Fibroblast of peridontal ligament (primary cell): ENCODE measurements around the gene CDC45.
A peak's percentile ranks its signal among the peaks of the same experiment; 100 is the strongest.

Experiments used
- DNase-seq: peaks from one replicate; pipeline ENCODE4 v3.0.0-alpha.2; 2010; ENCODE audit errors: extremely low read depth

Gene CDC45

DNA sequence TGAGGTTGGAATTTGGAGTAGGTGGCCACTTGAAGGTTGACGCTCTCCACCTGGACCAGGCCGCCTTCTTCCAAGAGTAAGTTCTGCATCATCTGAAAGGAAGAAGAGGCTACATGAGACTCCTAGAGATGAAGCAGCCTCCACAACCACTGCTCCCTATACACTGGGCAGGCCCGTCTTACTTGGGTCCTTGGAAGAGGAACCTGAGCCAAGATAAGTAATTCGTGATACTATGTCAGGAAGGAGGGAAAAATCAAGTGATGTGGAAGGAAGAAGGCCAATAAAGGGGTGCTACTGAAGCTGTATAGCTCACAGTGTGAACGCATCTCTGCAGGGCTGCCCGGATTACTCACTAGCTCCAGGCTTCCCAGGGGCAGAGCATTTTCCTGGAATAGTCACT, 11.8 kb upstream of the CDC45 start:
- no peak for DNase-seq

DNA sequence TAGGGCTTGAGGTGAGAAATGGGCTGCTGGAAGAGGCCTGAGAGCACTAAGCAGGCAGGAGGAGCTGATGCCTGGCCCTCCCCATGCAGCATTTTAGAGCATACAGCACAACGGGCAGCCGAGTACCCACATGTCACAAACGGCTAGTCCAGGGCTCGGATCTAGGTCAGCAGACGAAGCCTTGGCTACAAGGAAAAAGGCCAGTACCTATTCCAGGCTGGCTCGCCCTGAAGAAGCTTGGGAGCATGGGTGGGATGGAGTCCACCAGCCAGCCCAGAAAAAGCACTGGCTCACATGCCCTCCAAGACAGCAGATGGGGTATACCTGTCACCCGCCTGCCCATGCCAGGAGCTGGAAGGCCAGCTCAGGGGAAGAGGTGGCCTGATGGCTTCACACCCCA, 10.3 kb upstream of the CDC45 start:
- no peak for DNase-seq

DNA sequence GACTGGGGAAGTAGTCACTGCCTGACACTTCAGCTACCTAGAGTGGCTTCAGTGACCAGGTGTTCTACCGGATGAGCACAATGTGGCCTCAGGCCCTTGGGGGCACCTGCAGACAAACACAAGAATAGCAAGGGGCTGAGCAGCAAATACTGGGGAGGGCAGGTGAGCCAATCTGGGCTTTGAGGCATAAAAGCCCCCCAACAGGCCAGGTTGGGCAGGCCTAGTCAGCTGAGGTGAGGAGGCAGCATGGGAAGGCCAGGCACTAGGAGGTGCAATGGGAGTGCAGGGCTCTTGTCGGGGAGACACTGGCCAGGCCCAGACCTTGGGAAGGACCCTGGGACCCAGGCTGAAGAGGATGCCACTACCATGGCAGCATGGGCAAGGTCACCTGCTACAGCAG, 9.7 kb upstream of the CDC45 start:
- DNase-seq, result no peak

DNA sequence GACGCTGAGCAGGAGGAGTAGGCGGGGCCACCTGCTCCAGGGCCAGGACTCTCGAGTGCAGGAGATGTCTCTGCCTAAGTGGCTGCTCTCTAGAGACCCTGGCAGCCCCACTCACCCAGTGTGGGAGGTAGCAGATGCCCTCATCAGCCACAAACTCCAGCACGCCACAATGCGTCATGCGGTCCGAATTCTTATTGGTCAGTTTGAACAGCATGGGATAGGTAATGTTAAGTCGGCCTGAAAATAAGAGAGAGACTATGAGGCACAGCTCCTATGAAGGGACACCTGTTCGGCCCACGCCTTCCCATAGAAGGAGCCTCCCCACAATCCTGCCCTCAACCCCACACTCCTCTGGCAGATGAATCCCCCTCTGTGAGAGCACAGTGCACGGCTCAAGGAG, 8.1 kb upstream of the CDC45 start:
- no peak for DNase-seq

DNA sequence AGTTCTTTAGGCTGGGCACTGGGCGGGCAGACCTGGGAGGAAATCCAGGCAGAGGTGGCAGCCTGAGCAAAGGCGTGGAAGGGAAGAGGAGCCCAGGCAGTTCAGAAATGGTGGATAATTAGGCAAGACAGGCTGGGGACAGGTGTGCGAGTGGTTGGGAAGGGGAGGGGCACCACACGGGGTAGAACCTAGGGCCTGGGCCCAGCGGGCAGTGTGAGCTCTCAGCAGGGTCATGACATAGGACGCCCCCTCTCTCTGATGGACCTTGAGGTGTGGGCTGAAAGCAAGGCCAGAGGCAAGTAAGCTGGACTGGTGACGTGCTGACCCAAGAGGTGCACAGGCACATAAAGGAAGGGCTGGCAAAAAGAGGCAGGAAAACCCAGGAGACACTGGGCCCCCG, 7.5 kb upstream of the CDC45 start:
- DNase-seq, result no peak

DNA sequence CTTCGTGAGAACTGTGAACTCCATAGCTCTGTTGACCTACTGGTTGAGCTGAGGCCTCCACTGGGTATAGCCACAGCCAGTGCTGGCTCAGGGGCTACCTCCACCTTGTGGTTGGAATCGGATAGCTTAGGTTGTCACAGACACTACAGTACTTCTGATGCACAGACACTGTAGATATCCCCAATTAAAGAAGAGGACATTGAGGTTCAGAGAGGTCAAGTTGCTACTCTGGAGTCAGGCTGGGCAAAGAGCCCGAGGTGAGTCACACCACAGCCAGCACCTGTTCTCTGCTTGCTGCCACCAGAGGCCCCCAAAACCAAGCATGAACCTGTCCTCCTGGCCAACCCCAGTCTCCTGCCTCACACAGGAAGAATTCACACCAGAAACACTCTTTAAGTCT, 6.1 kb upstream of the CDC45 start:
- DNase-seq, result no peak

DNA sequence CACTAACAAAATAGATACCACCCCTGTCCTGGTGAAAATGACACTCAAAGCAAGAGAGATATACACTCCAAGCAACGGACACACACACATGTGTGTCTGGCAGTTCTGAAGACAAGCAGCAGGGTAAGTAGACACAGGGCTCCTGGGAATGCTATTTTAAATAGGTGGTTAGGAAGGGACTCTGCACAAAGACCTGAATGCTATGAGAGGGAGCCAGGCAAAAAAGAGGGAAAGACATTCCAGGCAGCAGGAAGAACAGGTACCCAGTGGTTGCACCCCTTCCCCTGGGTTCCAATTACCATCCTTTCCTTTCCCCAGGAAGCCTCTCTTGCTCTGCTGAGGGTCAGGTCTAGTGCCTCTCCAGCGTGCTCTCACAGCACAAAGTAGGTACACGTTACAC, 3.7 kb upstream of the CDC45 start:
- no peak for DNase-seq

DNA sequence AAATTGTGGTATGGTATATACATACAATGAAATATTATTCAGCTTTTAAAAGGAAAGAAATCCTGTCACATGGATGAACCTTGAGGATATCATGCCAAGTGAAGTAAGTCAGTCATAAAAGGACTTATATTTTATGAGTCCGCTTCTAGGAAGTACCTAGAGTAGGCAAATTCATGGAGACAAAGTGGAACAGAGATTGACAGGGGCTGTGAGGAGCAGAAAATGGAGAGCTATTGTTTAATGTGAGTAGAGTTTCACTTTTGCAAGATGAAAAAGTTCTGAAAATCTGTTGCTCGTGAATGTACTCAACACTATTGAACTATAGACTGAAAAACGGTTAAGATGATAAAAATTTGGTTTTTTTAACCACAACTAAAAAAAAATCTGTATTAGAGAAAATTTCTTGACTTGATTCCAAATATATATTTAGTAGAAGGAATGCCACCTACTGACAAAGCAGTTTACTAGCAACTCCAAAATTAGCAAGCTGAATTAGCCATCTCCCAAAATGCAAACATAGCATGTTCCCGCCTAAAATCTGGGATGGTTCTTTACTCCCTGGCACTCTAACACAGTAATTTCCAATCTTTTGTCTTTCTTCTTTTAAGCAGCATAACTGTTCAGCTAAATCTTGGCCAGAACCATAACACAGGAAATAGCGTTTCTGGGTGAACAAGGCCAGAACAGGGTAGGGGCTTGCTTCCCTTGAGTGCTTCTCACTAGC, 2.2 kb upstream of the CDC45 start:
- peak; percentile 36 for DNase-seq

DNA sequence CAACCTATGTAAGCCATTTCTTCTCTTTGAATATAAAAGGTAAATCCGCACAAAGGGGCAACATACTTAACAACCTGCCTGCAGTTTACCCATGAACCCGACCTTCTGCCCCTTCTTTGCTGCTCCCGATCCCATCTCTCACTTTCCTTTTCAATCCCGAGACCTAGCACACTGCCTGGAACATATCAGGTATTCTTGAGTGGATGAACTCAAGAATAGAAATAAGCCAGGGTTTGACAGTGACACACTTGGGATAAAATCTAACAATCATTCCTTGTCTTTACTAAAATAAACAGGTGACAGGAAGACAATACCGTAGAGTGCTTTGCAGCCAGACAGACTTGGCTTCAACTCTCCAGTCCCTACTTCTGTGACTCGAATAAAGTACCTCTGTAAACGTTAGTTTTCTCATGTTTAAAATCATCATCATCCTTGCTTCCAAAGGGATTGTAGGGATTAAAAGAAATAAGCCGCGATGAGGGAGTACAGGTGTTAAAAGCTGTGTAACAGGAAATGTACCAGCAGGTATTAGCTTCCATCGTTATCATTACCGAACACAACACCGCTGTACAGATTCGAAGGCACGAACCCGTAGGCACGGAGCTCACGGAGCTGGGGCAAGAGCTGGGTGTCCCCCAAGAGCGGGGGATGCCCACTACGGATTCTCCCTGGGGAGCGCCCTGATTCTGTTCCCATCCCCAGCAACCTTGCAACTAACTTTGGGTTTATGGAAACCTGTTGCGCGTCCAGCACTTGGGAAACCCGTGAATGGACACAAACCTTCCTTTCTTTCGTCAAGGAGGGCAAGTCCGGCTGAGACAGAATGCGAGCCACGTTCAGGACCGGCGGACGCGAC, 1.4 kb upstream of the CDC45 start:
- peak; percentile 20 for DNase-seq

DNA sequence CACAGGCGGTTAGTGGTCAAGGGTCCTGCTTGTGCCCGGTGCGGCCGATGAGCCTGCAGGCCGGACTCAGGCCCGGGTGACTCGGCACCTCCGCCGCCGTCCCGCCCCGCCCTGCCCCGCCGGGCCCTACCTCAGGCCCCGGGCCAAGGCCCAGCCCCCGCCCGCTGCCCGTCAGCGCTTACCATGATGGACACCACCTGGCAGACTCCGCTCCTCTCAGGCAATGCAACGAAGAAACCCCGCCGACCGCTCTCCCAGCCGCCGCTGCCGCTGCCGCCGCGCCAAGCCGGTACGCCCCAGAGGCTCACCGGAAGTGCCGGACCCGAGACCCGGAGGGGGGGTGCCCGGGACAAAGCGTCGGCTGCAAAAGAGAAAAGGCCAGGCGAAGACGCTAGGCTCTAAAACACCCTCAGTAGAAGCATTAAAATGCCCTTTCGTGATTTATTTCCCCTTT, 792 bp upstream of the CDC45 start, which contains the start of gene UFD1:
UFD1 (minus strand) TSS at position 293 of the 454 bp plus-strand sequence; CDS start at position 185, 108 bp downstream.
- no peak for DNase-seq

DNA sequence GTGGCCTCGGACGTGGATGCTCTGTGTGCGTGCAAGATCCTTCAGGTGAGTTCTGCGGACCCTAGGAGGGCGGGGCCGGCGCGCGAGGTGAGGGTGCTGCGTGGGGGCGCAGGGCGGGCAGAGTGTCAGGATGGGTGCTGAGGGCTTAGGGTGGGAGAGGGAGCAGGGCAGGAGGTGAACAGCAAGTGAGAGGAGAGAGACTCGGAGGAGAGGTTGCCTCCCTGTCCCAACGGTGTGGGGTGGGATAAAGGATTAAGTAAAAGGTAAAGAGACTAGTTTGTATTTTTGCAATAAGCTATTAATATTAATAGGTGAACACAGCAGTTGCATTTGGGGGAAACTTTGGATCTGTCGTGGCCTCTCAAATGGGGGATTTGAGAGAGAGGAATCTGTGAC, 451 bp downstream of the CDC45 start:
- no peak for DNase-seq

DNA sequence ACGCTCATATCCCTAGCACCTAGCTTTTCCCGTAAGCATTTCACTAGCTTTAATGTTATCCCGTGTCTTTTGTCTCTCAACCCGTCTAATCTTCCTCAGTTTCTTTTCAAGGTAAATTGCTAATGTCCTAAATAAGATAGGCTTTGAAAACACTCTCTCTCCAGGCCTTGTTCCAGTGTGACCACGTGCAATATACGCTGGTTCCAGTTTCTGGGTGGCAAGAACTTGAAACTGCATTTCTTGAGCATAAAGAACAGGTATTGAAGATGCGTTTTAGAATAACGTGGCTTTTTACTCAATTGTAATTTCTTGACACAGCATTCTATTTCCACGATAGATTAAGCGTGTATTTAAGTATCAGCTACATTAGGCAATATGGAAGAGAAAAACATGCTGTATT, 1.1 kb downstream of the CDC45 start:
- DNase-seq, result no peak

DNA sequence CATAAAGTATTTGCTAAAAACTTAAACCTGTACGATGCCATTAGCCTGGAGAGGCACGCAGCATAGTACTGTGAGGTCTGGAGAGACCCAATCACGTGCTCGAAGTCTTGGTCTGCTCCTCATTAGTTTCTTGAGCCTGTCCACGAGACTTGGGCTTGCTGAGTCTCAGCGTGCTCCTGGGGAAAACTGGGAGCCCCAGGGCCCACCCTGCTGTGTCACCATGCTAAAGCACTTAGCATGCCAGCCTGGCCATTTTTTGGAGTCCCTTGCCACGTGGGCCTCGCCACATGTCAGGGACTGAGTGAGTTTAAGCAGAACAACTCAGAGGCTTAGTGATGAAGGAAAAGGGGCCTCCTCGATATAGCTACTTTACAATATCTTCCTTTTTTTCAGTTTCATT, 2.6 kb downstream of the CDC45 start:
- no peak for DNase-seq

DNA sequence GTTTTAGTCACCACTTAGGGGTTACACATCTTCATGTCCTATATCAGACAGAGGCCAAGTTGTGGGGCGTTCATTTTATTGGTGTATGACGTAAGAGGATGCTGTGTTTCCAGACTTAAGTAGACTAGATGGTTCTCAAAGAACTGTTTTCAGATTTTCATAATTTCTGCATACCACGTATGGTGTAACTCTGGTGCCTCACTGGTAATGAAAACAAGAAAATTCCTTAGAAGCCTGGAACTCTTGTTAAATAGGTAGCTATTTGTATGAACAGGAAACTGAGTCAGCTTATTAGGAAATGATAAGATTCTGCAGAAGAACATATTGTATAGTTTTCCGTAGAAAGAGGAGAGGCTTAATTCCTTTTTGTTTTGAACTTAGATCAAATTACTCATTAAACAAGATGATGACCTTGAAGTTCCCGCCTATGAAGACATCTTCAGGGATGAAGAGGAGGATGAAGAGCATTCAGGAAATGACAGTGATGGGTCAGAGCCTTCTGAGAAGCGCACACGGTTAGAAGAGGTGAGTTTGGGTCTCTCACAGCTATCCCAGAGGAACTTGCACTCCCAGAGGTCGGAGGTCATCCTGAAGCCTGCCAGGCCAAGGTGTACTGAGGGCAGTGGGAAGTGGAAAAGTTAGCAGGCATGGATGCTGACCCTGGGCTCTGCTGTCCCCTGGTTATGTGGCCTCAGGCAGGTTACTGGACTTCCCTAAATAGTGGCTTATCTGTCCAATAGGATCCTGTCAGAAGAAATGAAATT, 3.9 kb downstream of the CDC45 start:
- no peak for DNase-seq

DNA sequence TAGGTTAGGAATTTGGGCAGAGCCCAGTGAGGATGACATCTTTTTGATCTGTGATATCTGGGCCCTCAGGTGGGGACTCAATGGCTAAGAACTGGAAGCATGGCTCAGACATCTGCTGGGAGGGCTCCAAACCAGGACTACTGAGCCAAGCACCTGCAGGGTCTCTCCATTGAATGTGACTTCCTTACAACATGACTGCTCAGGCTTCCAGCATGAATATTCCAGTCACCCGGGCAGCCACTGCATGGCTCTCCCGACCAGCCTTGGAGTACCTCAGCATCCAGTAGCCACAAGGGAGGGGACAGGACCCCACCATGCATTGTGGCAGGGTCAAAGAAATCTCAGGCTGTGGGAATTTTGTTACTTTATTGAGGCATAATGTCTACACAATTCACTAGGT, 8.6 kb downstream of the CDC45 start:
- DNase-seq, result no peak

DNA sequence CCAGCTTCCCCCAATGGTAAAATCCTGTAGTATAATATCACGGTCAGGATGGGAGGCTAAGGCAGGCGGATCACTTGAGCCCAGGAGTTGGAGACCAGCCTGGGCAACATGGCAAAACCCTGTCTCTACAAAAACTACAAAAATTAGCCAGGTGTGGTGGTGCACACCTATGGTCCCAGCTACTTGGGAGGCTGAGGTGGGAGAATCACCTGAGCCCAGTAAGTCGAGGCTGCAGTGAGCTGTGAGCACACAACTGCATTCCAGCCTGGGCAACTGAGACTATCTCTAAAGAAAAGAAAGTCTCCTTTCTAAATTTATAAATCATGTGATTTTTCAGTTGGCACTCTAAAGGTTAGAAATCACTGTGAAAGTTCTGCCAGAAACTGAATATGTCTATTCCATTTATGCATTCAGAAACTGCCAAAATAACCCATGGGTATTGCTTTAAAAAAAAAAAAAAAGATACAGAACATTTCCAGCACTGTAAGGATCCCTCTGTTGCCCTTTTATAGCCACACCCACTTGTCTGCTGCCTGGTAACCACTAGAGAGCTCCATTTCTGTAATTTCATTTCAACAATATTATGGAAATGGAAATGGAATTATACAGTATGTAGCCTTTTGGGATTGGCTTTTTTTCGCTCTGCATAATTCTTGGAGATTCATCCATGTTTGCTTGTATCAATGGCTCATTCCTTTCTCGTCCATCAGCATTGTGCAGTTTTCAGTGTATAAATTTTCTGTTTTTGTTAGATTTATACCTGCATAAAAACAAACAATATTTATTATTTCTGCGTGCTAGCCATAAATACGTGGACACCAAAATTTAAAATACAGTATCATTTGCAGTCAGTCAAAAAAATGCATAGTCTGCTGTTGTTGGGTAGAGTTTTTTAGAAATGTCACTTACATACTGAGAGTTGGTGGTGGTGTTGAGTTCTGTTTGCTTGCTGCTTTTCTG, 9.4 kb downstream of the CDC45 start:
- peak; percentile 63 for DNase-seq

DNA sequence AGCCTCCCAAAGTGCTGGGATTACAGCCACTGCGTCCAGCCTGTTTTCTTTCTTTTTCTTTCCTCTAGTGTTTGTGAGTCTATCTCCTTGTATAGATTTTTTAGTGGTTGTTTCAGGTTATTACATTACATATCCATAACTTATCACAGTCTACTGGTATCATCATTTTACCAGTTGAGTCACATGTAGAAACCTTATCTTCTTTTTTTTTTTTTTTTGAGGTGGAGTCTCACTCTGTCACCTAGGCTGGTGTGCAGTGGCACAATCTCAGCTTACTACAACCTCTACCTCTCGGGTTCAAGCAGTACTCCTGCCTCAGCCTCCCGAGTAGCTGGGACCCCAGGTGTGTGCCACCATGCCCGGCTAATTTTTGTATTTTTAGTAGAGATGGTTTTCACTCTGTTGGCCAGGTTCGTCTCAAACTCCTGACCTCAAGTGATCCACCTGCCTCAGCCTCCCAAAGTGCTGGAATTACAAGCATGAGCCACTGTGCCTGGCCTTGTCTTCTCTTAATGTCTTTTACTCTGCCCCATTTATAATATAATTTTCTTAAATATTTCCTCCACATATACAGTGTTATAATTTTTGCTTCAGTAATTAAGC, 11.0 kb downstream of the CDC45 start:
- no peak for DNase-seq

DNA sequence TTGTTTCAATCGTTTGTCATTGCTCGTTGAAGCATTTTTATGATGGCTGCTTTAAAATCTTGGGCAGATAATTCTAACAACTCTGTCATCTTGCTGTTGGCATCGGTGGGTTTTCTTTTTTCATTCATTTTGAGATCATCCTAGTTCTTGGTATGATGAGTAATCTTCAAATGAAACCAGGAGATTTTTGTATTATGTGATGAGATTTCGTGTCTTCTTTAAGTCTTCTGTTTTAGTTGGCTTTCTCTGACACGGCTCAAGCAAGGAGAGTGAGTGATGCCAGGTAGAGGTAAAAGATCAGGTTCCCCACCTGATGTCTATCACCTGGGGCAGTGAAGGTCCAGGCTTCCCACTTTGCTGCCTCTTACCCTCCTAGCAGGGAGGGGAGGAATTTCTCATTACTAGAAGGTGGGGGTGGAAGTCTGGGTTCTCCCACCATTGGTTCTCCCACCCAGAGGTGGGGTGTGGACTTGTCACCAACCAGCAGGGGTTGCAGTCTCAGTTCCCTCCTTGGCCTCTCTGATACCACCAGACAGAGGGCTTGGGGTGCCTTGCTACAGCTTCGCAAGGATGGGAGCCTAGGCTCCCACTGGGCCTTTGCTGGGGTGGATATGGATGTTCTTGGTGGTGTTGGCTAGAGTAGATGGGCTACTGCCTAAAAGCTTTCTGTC, 12.9 kb downstream of the CDC45 start:
- no peak for DNase-seq

DNA sequence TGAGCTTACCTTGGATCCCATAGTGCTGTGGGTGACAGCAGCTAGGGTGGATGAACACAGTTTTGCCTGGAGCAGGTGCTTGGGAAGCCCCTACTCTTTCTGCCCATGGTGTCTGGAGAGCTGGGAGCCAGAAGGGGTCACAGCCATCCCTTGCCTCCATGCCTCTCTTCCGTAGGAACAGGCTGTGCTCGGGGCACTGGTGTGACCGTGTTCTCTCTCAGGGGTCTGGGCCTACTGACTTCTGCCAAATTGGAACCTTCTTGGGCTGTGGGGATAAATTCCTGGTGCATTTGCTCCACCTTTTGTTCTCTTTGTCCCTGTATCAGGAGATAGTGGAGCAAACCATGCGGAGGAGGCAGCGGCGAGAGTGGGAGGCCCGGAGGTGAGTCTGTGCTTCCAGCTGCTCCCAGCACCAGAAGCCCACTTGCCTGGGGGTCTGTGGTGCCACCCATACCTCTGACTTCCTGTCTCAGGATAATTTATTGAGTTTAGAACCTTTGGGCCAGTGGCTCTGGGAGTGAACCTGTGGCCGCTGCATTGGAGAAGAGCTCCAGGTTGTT, 14.4 kb downstream of the CDC45 start:
- no peak for DNase-seq

DNA sequence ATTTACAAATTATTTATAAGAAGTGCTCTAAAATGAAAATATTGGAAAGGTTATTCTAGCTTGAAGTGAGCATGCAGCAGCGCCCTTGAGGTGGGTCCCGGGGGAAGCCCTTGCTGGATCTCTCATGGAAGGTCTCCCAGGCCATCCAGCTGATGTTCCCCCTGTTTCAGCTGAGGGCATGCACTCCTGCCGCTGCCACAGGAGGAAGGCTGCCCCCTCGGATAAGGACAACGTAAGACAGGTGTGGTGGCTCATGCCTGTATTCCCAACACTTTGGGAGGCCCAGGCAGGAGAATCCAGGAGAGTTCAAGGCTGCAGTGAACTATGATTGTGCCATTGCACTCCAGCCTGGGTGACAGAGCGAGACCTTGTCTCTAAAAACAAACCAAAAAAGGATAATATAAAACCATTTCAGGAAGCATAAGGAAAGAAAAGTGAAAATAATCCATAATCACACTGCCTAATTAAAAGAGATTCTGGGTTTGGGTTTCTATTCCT, 15.0 kb downstream of the CDC45 start:
- DNase-seq, result no peak
